ENCODE results near the gene MACROD2. TPM values are rescaled to one million over a fixed set of nuclear protein-coding genes. Genes with fewer than 3 reads are reported as not detected.

Gene MACROD2
- total RNA-seq, 1 donor from 2014 or later = 4.2 TPM

- no peak for DNase-seq
- intact Hi-C loops (cut with DNase I) = loop anchor here (5.0 kb wide), 1 partner anchor 229 kb away; no protein-coding TSS in a partner anchor
- no peak for ATAC-seq (ENCODE audit: poor library complexity)
Measured at GRCh38 chr20:14051454-14051853, 56.1 kb downstream of the MACROD2 start.

- ATAC-seq (ENCODE audit: poor library complexity) (no peak), DNase-seq (no peak)
- intact Hi-C loops (cut with DNase I) = no loop called here
Measured at GRCh38 chr20:14055127-14055742, 59.9 kb downstream of the MACROD2 start.

- ATAC-seq (ENCODE audit: poor library complexity) = no peak
- intact Hi-C loops (cut with DNase I) = no loop called here
- no peak for DNase-seq
Measured at GRCh38 chr20:14062171-14062570, 66.9 kb downstream of the MACROD2 start.

GRCh38 chr20:14062786-14063185, 67.5 kb downstream of the MACROD2 start:
- no peak for DNase-seq
- intact Hi-C loops (cut with DNase I) = no loop called here
- no peak for ATAC-seq (ENCODE audit: poor library complexity)

- DNase-seq (no peak), ATAC-seq (ENCODE audit: poor library complexity) (no peak)
- intact Hi-C loops (cut with DNase I) = no loop called here
Measured at GRCh38 chr20:14064333-14064732, 69.0 kb downstream of the MACROD2 start.

GRCh38 chr20:14064921-14065320, 69.6 kb downstream of the MACROD2 start:
- no peak for DNase-seq
- intact Hi-C loops (cut with DNase I) = no loop called here
- ATAC-seq (ENCODE audit: poor library complexity) = no peak

- ATAC-seq (ENCODE audit: poor library complexity) = no peak
- no peak for DNase-seq
- intact Hi-C loops (cut with DNase I) = no loop called here
Measured at GRCh38 chr20:14065774-14066173, 70.5 kb downstream of the MACROD2 start.

GRCh38 chr20:14067603-14068002, 72.3 kb downstream of the MACROD2 start:
- ATAC-seq (ENCODE audit: poor library complexity) (no peak), DNase-seq (no peak)
- intact Hi-C loops (cut with DNase I) = no loop called here

- ATAC-seq (ENCODE audit: poor library complexity) (no peak), DNase-seq (no peak)
- intact Hi-C loops (cut with DNase I) = no loop called here
Measured at GRCh38 chr20:14069796-14070195, 74.5 kb downstream of the MACROD2 start.

GRCh38 chr20:14093652-14094051, 98.3 kb downstream of the MACROD2 start:
- intact Hi-C loops (cut with DNase I) = no loop called here
- DNase-seq = no peak
- no peak for ATAC-seq (ENCODE audit: poor library complexity)

- no peak for ATAC-seq (ENCODE audit: poor library complexity)
- DNase-seq = no peak
- intact Hi-C loops (cut with DNase I) = no loop called here
Measured at GRCh38 chr20:14098261-14098660, 102.9 kb downstream of the MACROD2 start.

GRCh38 chr20:14113416-14113815, 118.1 kb downstream of the MACROD2 start:
- DNase-seq = no peak
- ATAC-seq (ENCODE audit: poor library complexity) = no peak
- intact Hi-C loops (cut with DNase I) = no loop called here

GRCh38 chr20:14114065-14114704, 118.9 kb downstream of the MACROD2 start:
- no peak for ATAC-seq (ENCODE audit: poor library complexity)
- no peak for DNase-seq
- intact Hi-C loops (cut with DNase I) = no loop called here

GRCh38 chr20:14116037-14116436, 120.7 kb downstream of the MACROD2 start:
- intact Hi-C loops (cut with DNase I) = no loop called here

GRCh38 chr20:14117768-14118167, 122.5 kb downstream of the MACROD2 start:
- intact Hi-C loops (cut with DNase I) = no loop called here
- no peak for DNase-seq
- ATAC-seq (ENCODE audit: poor library complexity) = no peak

More at GRCh38 chr20:14116037-14116436, 120.7 kb downstream of the MACROD2 start:
- ATAC-seq (ENCODE audit: poor library complexity) (no peak), DNase-seq (no peak)

- intact Hi-C loops (cut with DNase I) = no loop called here
- ATAC-seq (ENCODE audit: poor library complexity) = no peak
- DNase-seq = no peak
Measured at GRCh38 chr20:14126856-14127255, 131.5 kb downstream of the MACROD2 start.

- intact Hi-C loops (cut with DNase I) = no loop called here
Measured at GRCh38 chr20:14127514-14128223, 132.4 kb downstream of the MACROD2 start.

GRCh38 chr20:14134004-14134403, 138.7 kb downstream of the MACROD2 start:
- intact Hi-C loops (cut with DNase I) = no loop called here
- DNase-seq (no peak), ATAC-seq (ENCODE audit: poor library complexity) (no peak)

More at GRCh38 chr20:14127514-14128223, 132.4 kb downstream of the MACROD2 start:
- ATAC-seq (ENCODE audit: poor library complexity) (no peak), DNase-seq (no peak)

GRCh38 chr20:14142171-14142570, 146.9 kb downstream of the MACROD2 start:
- ATAC-seq (ENCODE audit: poor library complexity) (peak; percentile 92), DNase-seq (no peak)

More at GRCh38 chr20:14142171-14142570, 146.9 kb downstream of the MACROD2 start:
- intact Hi-C loops (cut with DNase I) = no loop called here
